K562 (cell line): ENCODE data around the gene BSCL2. TPM values are rescaled to one million over a fixed set of nuclear protein-coding genes. Genes with fewer than 3 reads are reported as not detected.

Experiments used
- CHD1 ChIP-seq: fragments of 200-600 bp; sonication (generic); IDR thresholded peaks from one replicate; pipeline ENCODE4 v1.6.1; 2012; ENCODE audit warnings: mild to moderate bottlenecking, moderate library complexity, low read length, inconsistent platforms
- CSDE1 ChIP-seq, 2 experiments: fragments of 450-650 bp; IDR thresholded peaks; 2 replicates each; pipeline ENCODE4 v1.6.1; 2016; ENCODE audit warnings: mild to moderate bottlenecking in 1 of 2
- ETV6 ChIP-seq, 3 experiments: fragments of 150-350 bp in 1 of 3; sonication (generic) in 1 of 3; formaldehyde crosslinking in 1 of 3; IDR thresholded peaks; 2 replicates each; pipeline versions ENCODE4 v1.6.1 to v1.8.0; 2014 to 2022; ENCODE audit warnings: borderline replicate concordance in 2 of 3, low read depth in 2 of 3, antibody characterized with exemption in 1 of 3, low read length in 1 of 3, mild to moderate bottlenecking in 1 of 3, missing genetic modification reagents in 1 of 3
- EZH2 ChIP-seq: IDR thresholded peaks from 2 replicates; pipeline ENCODE4 v1.6.1; 2012; ENCODE audit warnings: low read depth, mild to moderate bottlenecking, inconsistent platforms, low read length, borderline replicate concordance
- HDAC8 ChIP-seq: fragments of 450-650 bp; IDR thresholded peaks from 2 replicates; pipeline ENCODE4 v1.6.1; 2016; ENCODE audit warnings: mild to moderate bottlenecking, missing genetic modification characterization, moderate library complexity, missing compliant biosample characterization
- MEF2D ChIP-seq: conservative IDR thresholded peaks from 2 replicates; pipeline ENCODE4 v1.6.1; 2016; ENCODE audit warnings: low read depth, missing genetic modification characterization, missing compliant biosample characterization
- MTA3 ChIP-seq: fragments of 450-650 bp; formaldehyde crosslinking; IDR thresholded peaks from 2 replicates; pipeline ENCODE4 v1.6.1; 2017; ENCODE audit warnings: mild to moderate bottlenecking, borderline replicate concordance
- PHB ChIP-seq: fragments of 250-450 bp; sonication (Bioruptor Pico); IDR thresholded peaks from 2 replicates; pipeline ENCODE4 v1.5.0; 2021
- POLR2AphosphoS5 ChIP-seq: IDR thresholded peaks from 2 replicates; pipeline ENCODE4 v1.6.1; 2011; ENCODE audit warnings: mild to moderate bottlenecking, low read depth, low read length, moderate library complexity; ENCODE audit not compliant: control insufficient read depth, insufficient read depth
- PTBP1 ChIP-seq: fragments of 200-400 bp; formaldehyde crosslinking; IDR thresholded peaks from 2 replicates; pipeline ENCODE4 v1.6.1; 2017; ENCODE audit warnings: low read depth, low read length
- PYGO2 ChIP-seq: fragments of 450-650 bp; IDR thresholded peaks from 2 replicates; pipeline ENCODE4 v1.6.1; 2016; ENCODE audit warnings: mild to moderate bottlenecking, missing genetic modification characterization, moderate library complexity, missing compliant biosample characterization
- SP1 ChIP-seq: sonication (generic); formaldehyde crosslinking; IDR thresholded peaks from 2 replicates; pipeline ENCODE4 v1.8.1; 2022; ENCODE audit warnings: mild to moderate bottlenecking, missing genetic modification reagents
- ZFX ChIP-seq: sonication (generic); formaldehyde crosslinking; IDR thresholded peaks from 2 replicates; pipeline ENCODE4 v1.8.0; 2022; ENCODE audit warnings: mild to moderate bottlenecking, missing genetic modification reagents, moderate library complexity
- ZNF431 ChIP-seq: sonication (generic); formaldehyde crosslinking; IDR thresholded peaks from 2 replicates; pipeline ENCODE4 v1.8.0; 2022; ENCODE audit warnings: mild to moderate bottlenecking, missing genetic modification reagents
- ZNF444 ChIP-seq: fragments of 250-450 bp; sonication (Bioruptor Pico); IDR thresholded peaks from 2 replicates; pipeline ENCODE4 v1.4.0; 2020; ENCODE audit warnings: mild to moderate bottlenecking, moderate library complexity
- ZNF551 ChIP-seq: fragments of 250-450 bp; sonication (Bioruptor Pico); IDR thresholded peaks from 2 replicates; pipeline ENCODE4 v1.5.0; 2021; ENCODE audit warnings: mild to moderate bottlenecking, moderate library complexity
- ZNF75A ChIP-seq: fragments of 450-650 bp; formaldehyde crosslinking; IDR thresholded peaks from 2 replicates; pipeline ENCODE4 v1.4.0; 2020; ENCODE audit warnings: mild to moderate bottlenecking
- polyA plus RNA-seq, 8 experiments: library from polyadenylated mRNA; depleted of rRNA in 4 of 8; stranded (reverse) in 5 of 8; unstranded in 3 of 8; fragments of >200 nt; fragmentation: Nextera tagmentation in 2 of 8; fragmentation: Illumina TruSeq in 1 of 8; extraction: Ambion mirVana in 2 of 8; extraction: Trizol in 1 of 8; gene quantifications; 2 replicates each; pipeline versions ENCODE4 v1.2.1 to v1.2.3, GENCODE V29; 2011 to 2014; ENCODE audit warnings: inconsistent platforms in 1 of 8, missing spikeins in 1 of 8
- total RNA-seq, 7 experiments: library from RNA; depleted of rRNA in 6 of 7; stranded (reverse); fragments of >200 nt in 6 of 7; fragmentation: Illumina TruSeq in 2 of 7; extraction: Trizol in 2 of 7; gene quantifications; 2 replicates each; pipeline versions ENCODE4 v1.2.1 to v1.2.3, GENCODE V29; 2011 to 2021; ENCODE audit warnings: low replicate concordance in 1 of 7
- TF ChIP-seq, protein P1 (sequence below): fragments of 450-650 bp; IDR thresholded peaks from 2 replicates; pipeline ENCODE4 v1.6.1; 2016; ENCODE audit warnings: mild to moderate bottlenecking
- TF ChIP-seq, protein P2 (sequence below): fragments of 150-350 bp; IDR thresholded peaks from 2 replicates; pipeline ENCODE4 v1.6.1; 2014; ENCODE audit warnings: low read depth, mild to moderate bottlenecking, low read length, borderline replicate concordance
- TF ChIP-seq, protein P3 (sequence below): fragments of 450-650 bp; IDR thresholded peaks from 2 replicates; pipeline ENCODE4 v1.6.1; 2016; ENCODE audit warnings: borderline replicate concordance

BSCL2 gene
- total and polyA plus RNA-seq, 9 of the 15 experiments (the other 6 are each of a cell fraction or from before 2014, with no cell fraction given) = 18.9 to 51.7 (median 35.2) TPM

DNA sequence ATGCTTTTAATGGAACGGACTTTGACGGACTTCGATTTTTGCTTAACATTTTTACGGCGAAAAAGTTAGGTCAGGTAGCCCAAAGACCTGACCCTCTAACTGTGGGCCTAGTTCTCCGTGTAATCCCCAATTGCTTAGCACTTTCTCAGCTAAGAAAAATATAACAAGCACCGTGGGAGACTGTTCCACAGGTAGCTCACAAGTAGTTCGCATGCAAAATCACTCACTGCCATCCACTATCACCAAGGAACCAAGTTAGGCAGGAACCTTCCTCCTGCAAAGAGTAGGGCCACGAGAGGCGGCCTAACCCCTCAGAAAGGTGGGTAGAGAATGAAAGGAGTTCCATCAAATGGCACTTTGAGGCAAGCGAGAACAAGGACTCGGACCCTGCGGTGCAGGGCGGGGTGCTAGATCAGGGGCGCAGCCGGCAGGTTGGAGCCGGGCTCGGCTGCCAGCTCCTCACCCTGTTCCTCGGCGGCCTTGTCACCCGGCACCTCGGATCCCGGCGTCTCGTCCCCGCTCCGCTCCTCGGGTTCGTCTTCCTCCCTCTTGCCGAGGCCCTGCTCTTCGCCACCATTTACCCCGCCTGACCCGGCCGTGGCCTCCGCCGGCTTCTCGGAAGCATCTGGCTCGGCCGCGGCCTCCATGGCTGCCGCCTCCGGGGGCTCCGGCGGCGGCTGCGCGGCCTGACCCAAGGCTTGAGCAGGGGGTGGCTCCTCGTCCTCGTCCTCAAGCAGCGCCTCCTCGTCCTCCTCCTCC, 19.1 kb upstream of the BSCL2 start (continued):
- TF ChIP-seq POLR2AphosphoS5 = no peak
- TF ChIP-seq CSDE1 (IDR thresholded peaks at IDR 0.05) = no peak
- TF ChIP-seq ZFX (CRISPR knock-in tag) = 0 out of 2 replicates have a peak, but pooled peaks have one; percentile 36
- TF ChIP-seq HDAC8 (tag) = no peak
- TF ChIP-seq PTBP1 = no peak
- no peak for TF ChIP-seq PHB (CRISPR knock-in tag)
- no peak for TF ChIP-seq MTA3
- 0 out of 4 replicates have a peak, but pooled peaks of 1 of the 2 experiments have one; percentile 16 for TF ChIP-seq ETV6 (IDR thresholded peaks at IDR 0.05; ENCODE audit: borderline replicate concordance in 1 of 2, low read depth in 2 of 2, low read length in 1 of 2)
- TF ChIP-seq ETV6 (CRISPR knock-in tag; IDR thresholded peaks at IDR 0.05; ENCODE audit: borderline replicate concordance) = no peak
- TF ChIP-seq MEF2D (tag) = no peak
- TF ChIP-seq ZNF444 (CRISPR knock-in tag) = no peak
- no peak for TF ChIP-seq ZNF431 (CRISPR knock-in tag)
- no peak for TF ChIP-seq ZNF75A (CRISPR knock-in tag)
- TF ChIP-seq, protein P1, sequence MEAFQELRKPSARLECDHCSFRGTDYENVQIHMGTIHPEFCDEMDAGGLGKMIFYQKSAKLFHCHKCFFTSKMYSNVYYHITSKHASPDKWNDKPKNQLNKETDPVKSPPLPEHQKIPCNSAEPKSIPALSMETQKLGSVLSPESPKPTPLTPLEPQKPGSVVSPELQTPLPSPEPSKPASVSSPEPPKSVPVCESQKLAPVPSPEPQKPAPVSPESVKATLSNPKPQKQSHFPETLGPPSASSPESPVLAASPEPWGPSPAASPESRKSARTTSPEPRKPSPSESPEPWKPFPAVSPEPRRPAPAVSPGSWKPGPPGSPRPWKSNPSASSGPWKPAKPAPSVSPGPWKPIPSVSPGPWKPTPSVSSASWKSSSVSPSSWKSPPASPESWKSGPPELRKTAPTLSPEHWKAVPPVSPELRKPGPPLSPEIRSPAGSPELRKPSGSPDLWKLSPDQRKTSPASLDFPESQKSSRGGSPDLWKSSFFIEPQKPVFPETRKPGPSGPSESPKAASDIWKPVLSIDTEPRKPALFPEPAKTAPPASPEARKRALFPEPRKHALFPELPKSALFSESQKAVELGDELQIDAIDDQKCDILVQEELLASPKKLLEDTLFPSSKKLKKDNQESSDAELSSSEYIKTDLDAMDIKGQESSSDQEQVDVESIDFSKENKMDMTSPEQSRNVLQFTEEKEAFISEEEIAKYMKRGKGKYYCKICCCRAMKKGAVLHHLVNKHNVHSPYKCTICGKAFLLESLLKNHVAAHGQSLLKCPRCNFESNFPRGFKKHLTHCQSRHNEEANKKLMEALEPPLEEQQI = no peak
- TF ChIP-seq CHD1 = peak; percentile 98
- no peak for TF ChIP-seq EZH2
- no peak for TF ChIP-seq SP1 (CRISPR knock-in tag)
- TF ChIP-seq, protein P2, sequence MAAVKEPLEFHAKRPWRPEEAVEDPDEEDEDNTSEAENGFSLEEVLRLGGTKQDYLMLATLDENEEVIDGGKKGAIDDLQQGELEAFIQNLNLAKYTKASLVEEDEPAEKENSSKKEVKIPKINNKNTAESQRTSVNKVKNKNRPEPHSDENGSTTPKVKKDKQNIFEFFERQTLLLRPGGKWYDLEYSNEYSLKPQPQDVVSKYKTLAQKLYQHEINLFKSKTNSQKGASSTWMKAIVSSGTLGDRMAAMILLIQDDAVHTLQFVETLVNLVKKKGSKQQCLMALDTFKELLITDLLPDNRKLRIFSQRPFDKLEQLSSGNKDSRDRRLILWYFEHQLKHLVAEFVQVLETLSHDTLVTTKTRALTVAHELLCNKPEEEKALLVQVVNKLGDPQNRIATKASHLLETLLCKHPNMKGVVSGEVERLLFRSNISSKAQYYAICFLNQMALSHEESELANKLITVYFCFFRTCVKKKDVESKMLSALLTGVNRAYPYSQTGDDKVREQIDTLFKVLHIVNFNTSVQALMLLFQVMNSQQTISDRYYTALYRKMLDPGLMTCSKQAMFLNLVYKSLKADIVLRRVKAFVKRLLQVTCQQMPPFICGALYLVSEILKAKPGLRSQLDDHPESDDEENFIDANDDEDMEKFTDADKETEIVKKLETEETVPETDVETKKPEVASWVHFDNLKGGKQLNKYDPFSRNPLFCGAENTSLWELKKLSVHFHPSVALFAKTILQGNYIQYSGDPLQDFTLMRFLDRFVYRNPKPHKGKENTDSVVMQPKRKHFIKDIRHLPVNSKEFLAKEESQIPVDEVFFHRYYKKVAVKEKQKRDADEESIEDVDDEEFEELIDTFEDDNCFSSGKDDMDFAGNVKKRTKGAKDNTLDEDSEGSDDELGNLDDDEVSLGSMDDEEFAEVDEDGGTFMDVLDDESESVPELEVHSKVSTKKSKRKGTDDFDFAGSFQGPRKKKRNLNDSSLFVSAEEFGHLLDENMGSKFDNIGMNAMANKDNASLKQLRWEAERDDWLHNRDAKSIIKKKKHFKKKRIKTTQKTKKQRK = no peak
- no peak for TF ChIP-seq PYGO2 (tag)
- TF ChIP-seq, protein P3, sequence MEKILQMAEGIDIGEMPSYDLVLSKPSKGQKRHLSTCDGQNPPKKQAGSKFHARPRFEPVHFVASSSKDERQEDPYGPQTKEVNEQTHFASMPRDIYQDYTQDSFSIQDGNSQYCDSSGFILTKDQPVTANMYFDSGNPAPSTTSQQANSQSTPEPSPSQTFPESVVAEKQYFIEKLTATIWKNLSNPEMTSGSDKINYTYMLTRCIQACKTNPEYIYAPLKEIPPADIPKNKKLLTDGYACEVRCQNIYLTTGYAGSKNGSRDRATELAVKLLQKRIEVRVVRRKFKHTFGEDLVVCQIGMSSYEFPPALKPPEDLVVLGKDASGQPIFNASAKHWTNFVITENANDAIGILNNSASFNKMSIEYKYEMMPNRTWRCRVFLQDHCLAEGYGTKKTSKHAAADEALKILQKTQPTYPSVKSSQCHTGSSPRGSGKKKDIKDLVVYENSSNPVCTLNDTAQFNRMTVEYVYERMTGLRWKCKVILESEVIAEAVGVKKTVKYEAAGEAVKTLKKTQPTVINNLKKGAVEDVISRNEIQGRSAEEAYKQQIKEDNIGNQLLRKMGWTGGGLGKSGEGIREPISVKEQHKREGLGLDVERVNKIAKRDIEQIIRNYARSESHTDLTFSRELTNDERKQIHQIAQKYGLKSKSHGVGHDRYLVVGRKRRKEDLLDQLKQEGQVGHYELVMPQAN = peak; percentile 17; the same call in 1 of the 2 replicates
- no peak for TF ChIP-seq ZNF551 (CRISPR knock-in tag)
